Peyer's patch (tissue), 4 donors: ENCODE results near the gene CTXN3.

Source experiments
- CTCF ChIP-seq, 6 experiments: fragments of 450-650 bp in 4 of 6; fragments of 200-600 bp in 2 of 6; sonication (generic) in 1 of 6; IDR thresholded peaks; one replicate each; pipeline ENCODE4 v1.5.1; 2017 to 2019; ENCODE audit warnings: antibody characterized with exemption in 6 of 6, mild to moderate bottlenecking in 3 of 6, moderate library complexity in 1 of 6
- POLR2A ChIP-seq, 2 donors: fragments of 450-650 bp; IDR thresholded peaks; one replicate each; pipeline ENCODE4 v1.5.1; 2017; ENCODE audit warnings: antibody characterized with exemption in 2 of 2, mild to moderate bottlenecking in 2 of 2, moderate library complexity in 2 of 2

- TF ChIP-seq CTCF (IDR thresholded peaks at IDR 0.05) (no peak), POLR2A (IDR thresholded peaks at IDR 0.05) (no peak)
Measured at GRCh38 chr5:127601601-127602000, 47.3 kb upstream of the CTXN3 start.
